ENCODE results near the gene EML4.

EML4 gene

DNA sequence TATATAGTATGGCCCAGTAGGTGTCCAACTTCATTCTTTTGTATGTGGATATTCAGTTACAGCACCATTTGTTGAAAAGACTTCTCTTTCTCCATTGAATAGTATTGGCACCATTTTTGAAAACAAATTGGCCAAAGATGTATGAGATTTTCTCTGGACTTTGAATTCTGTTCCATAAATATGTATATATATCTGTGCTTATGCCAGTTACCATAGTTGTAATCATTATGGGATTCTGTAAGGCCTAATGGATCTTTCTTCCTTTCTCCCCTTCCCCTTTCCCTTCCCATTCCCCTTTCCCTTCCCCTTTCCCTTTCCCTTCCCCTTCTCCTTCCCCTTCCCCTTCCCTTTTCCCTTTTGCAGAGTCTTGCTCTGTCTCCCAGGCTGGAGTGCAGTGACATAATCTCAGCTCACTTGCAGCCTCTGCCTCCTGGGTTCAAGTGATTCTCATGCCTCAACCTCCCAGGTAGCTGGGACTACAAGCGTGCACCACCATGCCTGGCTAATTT lies 140.9 kb downstream of the EML4 start:
- H3K27me3 Mint-ChIP-seq (ENCODE audit: low read depth), result no peaks in the 10 kb centered on the region
- TF ChIP-seq, protein P1, sequence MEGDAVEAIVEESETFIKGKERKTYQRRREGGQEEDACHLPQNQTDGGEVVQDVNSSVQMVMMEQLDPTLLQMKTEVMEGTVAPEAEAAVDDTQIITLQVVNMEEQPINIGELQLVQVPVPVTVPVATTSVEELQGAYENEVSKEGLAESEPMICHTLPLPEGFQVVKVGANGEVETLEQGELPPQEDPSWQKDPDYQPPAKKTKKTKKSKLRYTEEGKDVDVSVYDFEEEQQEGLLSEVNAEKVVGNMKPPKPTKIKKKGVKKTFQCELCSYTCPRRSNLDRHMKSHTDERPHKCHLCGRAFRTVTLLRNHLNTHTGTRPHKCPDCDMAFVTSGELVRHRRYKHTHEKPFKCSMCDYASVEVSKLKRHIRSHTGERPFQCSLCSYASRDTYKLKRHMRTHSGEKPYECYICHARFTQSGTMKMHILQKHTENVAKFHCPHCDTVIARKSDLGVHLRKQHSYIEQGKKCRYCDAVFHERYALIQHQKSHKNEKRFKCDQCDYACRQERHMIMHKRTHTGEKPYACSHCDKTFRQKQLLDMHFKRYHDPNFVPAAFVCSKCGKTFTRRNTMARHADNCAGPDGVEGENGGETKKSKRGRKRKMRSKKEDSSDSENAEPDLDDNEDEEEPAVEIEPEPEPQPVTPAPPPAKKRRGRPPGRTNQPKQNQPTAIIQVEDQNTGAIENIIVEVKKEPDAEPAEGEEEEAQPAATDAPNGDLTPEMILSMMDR (IDR thresholded peaks at IDR 0.05; ENCODE audit: unreplicated experiment in 3 of 3), result no peak
- no peaks in the 10 kb centered on the region for H3K9me3 Mint-ChIP-seq
- H3K4me1 Mint-ChIP-seq, result no peaks in the 10 kb centered on the region
- peaks cover 43% of the 10 kb centered on the region for H3K36me3 Mint-ChIP-seq (ENCODE audit: low read depth)
- H3K4me3 Mint-ChIP-seq, result no peak overlapping the region
- H3K27ac Mint-ChIP-seq, result no peak overlapping the region

DNA sequence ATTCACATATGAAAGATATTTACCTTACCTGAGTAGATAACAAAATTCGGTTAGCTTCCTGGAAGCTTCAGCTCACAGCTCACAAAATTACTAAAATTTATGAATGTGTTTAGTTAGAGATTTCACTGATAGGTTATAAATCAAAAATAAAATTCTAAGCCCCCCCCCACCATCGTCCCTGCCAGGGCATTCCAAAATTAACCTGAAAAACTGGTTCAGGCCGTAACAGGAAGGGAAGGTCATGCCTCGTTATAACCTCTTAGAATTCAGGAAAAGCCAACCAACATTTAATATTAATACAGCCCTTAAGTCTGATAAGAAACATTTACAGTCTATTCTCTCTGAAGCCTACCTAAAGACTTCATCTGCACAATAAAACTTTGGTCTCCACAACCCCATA lies 143.0 kb downstream of the EML4 start:
- Mint-ChIP-seq H3K27ac (no peak overlapping the region), H3K4me3 (no peak overlapping the region), H3K9me3 (no peaks in the 10 kb centered on the region), H3K27me3 (ENCODE audit: low read depth) (no peaks in the 10 kb centered on the region), H3K36me3 (ENCODE audit: low read depth) (peaks cover 42% of the 10 kb centered on the region), H3K4me1 (no peaks in the 10 kb centered on the region)
- TF ChIP-seq, protein P1 (IDR thresholded peaks at IDR 0.05; ENCODE audit: unreplicated experiment in 3 of 3), result no peak

DNA sequence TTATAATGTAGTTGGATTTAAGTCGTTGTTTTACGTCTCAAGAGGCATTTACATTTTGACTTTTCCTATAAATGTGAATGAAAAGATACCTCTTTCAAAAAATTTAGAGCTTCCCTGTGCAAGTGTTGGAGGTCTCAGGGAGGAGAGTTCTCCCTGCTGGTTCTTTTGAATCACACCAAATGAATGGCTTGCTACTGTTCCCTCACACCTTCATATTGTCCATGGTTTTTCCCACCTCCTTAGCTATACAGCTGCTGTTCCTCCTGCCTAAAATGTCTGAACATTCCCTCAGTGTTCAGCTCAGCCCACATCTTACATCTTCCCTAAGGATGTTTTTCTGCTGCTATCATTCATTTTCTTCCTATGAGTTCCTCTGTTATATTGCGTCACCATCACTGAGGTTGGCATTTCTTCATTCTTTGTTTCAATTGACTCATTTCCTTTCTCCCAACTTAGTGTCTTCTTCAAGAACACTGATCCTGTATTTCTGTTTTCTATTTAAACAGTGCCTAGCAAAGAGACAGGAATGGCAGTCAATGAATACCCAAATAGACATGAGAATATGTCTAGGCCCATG lies 145.8 kb downstream of the EML4 start:
- Mint-ChIP-seq H3K27ac (no peak overlapping the region), H3K9me3 (no peaks in the 10 kb centered on the region), H3K4me3 (no peak overlapping the region), H3K4me1 (no peaks in the 10 kb centered on the region), H3K27me3 (ENCODE audit: low read depth) (no peaks in the 10 kb centered on the region), H3K36me3 (ENCODE audit: low read depth) (peaks cover 48% of the 10 kb centered on the region)
- TF ChIP-seq, protein P1 (IDR thresholded peaks at IDR 0.05; ENCODE audit: unreplicated experiment in 3 of 3), result no peak

DNA sequence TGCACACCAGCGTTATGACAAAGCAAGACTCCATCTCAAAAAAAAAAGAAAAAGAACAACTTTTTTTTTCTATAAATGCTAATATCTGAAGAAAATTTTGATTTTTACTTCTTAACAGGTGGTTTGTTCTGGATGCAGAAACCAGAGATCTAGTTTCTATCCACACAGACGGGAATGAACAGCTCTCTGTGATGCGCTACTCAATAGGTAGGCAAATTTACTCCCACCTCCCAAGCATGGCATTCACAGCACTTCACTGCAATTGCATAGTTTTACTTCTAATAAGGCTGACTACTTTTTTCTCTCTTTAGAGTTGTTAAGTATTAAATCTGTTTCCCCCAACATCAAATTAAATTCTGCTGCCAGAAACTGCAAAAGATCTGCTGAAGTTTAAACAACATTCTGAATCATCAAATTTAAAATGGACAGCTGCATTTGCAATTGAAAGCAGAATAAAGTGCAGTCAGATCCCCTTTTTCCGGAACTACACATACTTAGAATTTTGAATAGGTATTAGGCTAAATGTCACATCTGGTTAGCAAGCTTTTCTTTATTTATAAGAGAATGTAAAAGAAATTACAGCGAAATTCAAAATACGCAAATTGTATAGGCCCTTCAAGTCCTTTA lies 146.8 kb downstream of the EML4 start:
- Mint-ChIP-seq H3K36me3 (ENCODE audit: low read depth) (peaks cover 53% of the 10 kb centered on the region), H3K27ac (no peak overlapping the region), H3K9me3 (no peaks in the 10 kb centered on the region), H3K4me3 (no peak overlapping the region), H3K4me1 (no peaks in the 10 kb centered on the region), H3K27me3 (ENCODE audit: low read depth) (no peaks in the 10 kb centered on the region)
- TF ChIP-seq, protein P1 (IDR thresholded peaks at IDR 0.05; ENCODE audit: unreplicated experiment in 3 of 3), result no peak

DNA sequence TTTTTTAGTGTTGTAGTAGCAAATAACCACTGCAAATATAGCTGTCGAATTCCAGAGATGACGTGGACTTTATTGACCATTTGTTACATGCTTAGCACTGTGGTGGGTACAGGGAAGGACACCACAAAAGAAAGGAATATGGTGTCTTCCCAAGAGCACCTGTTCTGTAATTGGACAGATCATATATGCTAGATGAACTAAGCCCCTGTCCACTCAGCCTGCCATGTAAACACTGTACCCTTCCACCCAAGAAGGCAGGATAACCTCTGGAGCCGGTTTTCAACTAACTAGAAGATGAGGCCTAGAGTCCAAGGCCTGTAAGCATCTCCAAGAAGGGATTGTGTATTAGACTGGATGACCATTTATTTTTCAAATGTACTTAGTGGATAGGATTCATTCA lies 147.8 kb downstream of the EML4 start:
- Mint-ChIP-seq H3K9me3 (no peaks in the 10 kb centered on the region), H3K27ac (no peak overlapping the region), H3K4me1 (no peaks in the 10 kb centered on the region), H3K36me3 (ENCODE audit: low read depth) (peaks cover 57% of the 10 kb centered on the region), H3K4me3 (no peak overlapping the region), H3K27me3 (ENCODE audit: low read depth) (no peaks in the 10 kb centered on the region)
- TF ChIP-seq, protein P1 (IDR thresholded peaks at IDR 0.05; ENCODE audit: unreplicated experiment in 3 of 3), result no peak

DNA sequence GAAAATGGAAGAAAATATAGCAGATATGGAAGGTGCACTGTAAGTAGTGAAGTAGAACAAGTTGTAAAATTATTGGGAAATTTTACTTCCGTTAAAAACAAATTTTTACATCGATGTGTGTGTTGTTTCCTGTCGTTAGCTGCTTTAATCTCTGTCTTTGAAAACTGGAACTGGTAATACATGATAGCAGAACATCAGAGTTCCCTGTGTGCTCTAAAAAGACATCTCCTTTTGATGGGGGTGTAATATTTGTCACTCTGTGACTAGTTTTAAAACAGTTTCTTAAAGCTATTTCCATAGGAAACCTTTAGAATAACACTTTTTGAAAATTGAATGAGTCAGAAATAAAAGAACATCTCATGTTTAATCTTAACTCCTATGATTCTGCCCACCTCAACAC lies 148.3 kb downstream of the EML4 start:
- H3K27me3 Mint-ChIP-seq (ENCODE audit: low read depth), result no peaks in the 10 kb centered on the region
- H3K27ac Mint-ChIP-seq, result no peak overlapping the region
- H3K4me3 Mint-ChIP-seq, result no peak overlapping the region
- TF ChIP-seq, protein P1 (IDR thresholded peaks at IDR 0.05; ENCODE audit: unreplicated experiment in 3 of 3), result no peak
- H3K4me1 Mint-ChIP-seq, result no peaks in the 10 kb centered on the region
- H3K36me3 Mint-ChIP-seq (ENCODE audit: low read depth), result peaks cover 55% of the 10 kb centered on the region
- no peaks in the 10 kb centered on the region for H3K9me3 Mint-ChIP-seq

All from nephron (organoid).